ENCODE measurements around the gene CD55. TPM values are rescaled to one million over a fixed set of nuclear protein-coding genes. Genes with fewer than 3 reads are reported as not detected.

The CD55 gene
- total RNA-seq, 1 experiment from 2014 or later, result 75.4 TPM

- no peak for TF ChIP-seq ELF1 (IDR thresholded peaks at IDR 0.05; ENCODE audit: borderline replicate concordance, low read depth)
Measured at GRCh38 chr1:207298636-207299398, 22.7 kb upstream of the CD55 start (continued).

- no peaks in the 10 kb centered on the region for H3K79me2 ChIP-seq (ENCODE audit: insufficient read depth, low read length)
- DNase-seq (ENCODE audit: low read depth, low spot score) (no peak), ATAC-seq (no peak)
- H3K4me1 ChIP-seq (ENCODE audit: control insufficient read depth in 1 of 2, insufficient read depth in 2 of 2, low read length in 2 of 2), result peaks cover 0 to 11% of the 10 kb centered on the region in 2 experiments; a peak in 2 of 4 replicates
- no peaks in the 10 kb centered on the region for H3K36me3 ChIP-seq (ENCODE audit: control insufficient read depth in 1 of 2, insufficient read depth in 2 of 2, low read length in 2 of 2)
- no TSS peak for BruUV-seq (replicated peaks)
- ChIA-PET CTCF (no interaction called here), POLR2A (interaction anchor here (1.2 kb wide), 1 partner anchor 20 kb away, joined by 4 read pairs; the partner anchor contains the start of gene CD55), RAD21 (ENCODE audit: low non-redundant PET in 1 of 2, low total read pairs in 2 of 2, uncharacterized antibody in 2 of 2, unreplicated experiment in 2 of 2) (no interaction called here)
- no peak overlapping the region for H3K27ac ChIP-seq (ENCODE audit: low read depth, low read length)
- H2AFZ ChIP-seq (ENCODE audit: low read depth, low read length, poor library complexity, severe bottlenecking), result no peak overlapping the region
- H4K20me1 ChIP-seq (ENCODE audit: insufficient read depth), result no peaks in the 10 kb centered on the region
- H3K4me3 ChIP-seq (replicated peaks in 1 of 2; ENCODE audit: low read depth in 1 of 2, low read length in 2 of 2), result no peak overlapping the region
- H3K9me2 ChIP-seq (ENCODE audit: insufficient read depth), result no peaks in the 10 kb centered on the region
- H3K9me3 ChIP-seq (ENCODE audit: control insufficient read depth in 1 of 2, insufficient read depth in 1 of 2, low read depth in 1 of 2, low read length in 2 of 2), result no peaks in the 10 kb centered on the region
- no peak overlapping the region for H3K4me2 ChIP-seq (ENCODE audit: low read length)
- TF ChIP-seq JUND (IDR thresholded peaks at IDR 0.05) (no peak), EZH2 (IDR thresholded peaks at IDR 0.05) (no peak), CBX3 (IDR thresholded peaks at IDR 0.05; ENCODE audit: low read depth) (no peak), ATF3 (IDR thresholded peaks at IDR 0.05) (no peak), SIN3A (IDR thresholded peaks at IDR 0.05; ENCODE audit: low read depth) (no peak), POLR2AphosphoS5 (IDR thresholded peaks at IDR 0.05; ENCODE audit: low read depth, low read length) (no peak), EGR1 (IDR thresholded peaks at IDR 0.05; ENCODE audit: low read depth) (no peak), ELF1 (IDR thresholded peaks at IDR 0.05; ENCODE audit: borderline replicate concordance, low read depth) (no peak), SP1 (IDR thresholded peaks at IDR 0.05; ENCODE audit: low read depth) (no peak)
- H3K27me3 ChIP-seq (ENCODE audit: insufficient read depth, low read length), result no peaks in the 10 kb centered on the region
- H3K9ac ChIP-seq (ENCODE audit: low read length), result no peak overlapping the region
- intact Hi-C loops (cut with micrococcal nuclease), result no loop called here
Measured at GRCh38 chr1:207300970-207301369, 20.5 kb upstream of the CD55 start.
